HG02642 (cell line): Measurements from ENCODE around the gene RBM12.

Experiments
- ATAC-seq: cut with Tn5 transposase; IDR thresholded peaks from one replicate; pipeline ENCODE4 v1.9.1; 2021; ENCODE audit warnings: mild to moderate bottlenecking; ENCODE audit not compliant: unreplicated experiment, poor library complexity

Gene RBM12

DNA sequence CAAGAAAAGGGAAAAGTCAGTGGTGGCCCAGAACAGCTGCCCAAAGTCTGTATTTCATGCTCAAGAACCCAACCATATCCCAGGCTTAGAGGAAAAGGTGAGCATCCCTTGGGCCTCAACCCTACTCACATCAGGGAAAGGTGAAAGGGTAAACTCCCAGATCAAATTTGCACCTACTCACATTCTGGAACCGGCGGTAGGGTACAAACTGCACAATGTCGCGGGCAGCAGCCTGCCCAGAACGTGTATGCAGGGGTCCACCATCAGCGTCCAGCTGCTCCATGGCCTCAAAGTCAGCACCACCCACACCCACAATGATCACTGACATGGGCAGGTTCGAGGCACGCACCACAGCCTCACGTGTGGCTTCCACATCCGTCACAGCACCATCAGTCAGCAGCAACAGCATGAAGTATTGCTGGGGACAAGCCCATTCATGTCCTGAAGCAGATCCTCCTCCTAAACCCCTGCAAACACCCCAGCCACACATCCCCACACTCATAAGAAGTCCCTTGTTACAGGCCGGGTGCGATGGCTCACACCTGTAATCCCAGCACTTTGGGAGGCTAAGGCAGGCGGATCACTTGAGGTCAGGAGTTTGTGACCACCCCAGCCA lies 38.2 kb downstream of the RBM12 start:
- ATAC-seq = no peak

DNA sequence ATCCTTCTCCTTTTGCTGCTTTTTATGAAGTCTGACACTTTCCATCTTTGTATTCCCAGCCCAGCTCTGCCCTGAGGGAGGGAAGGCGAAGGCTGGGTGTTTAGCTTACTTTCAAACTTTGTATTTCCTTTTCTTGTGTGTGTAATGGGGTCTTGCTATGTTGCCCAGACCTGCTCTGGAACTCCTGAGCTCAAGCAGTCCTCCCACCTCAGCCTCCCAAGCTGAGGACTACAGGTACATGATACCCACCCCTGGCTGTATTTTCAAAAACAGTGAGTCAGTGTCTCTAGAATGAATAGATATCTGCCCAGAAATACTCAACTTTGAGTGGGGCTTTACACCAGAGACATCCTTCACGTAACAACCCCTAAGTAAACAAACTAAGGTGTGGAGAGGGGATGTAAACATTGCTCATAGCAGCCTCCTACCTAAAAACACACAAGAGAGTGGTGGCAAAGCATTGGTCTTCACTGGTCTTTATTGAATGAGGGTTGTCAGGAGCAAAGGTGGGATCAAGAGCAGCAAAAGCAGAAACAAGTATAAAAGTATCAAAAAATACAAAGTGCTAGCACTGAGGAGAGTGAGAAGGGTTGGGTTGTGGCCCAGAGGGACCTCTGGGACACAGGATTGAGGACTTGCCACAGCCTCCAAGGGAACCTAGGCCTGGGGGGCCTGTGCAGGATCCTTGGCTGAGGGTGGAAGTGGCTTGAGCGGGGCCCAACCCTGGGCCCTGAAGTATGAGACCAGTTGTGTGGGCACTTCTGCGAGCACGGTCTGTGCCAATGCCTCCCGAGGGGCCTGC lies 38.9 kb downstream of the RBM12 start:
- ATAC-seq = no peak

DNA sequence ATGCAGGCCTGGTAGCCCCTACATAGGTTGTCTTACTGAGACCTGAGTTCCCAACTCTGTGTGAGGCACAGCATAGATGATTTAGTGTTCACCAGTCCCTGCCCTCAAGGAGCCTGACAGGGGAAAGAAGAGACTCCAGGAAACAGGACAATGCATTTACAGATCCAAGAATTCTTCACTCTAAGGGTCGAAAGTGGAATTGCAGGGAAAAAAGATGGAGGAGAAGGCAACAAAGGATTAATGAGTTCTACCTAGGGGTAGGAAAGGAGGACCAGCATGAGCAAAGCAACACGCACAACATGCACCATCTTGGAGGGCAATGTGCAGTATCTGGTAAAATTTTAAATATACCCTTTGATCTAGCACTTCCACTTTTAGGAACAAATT lies 43.1 kb downstream of the RBM12 start:
- no peak for ATAC-seq

DNA sequence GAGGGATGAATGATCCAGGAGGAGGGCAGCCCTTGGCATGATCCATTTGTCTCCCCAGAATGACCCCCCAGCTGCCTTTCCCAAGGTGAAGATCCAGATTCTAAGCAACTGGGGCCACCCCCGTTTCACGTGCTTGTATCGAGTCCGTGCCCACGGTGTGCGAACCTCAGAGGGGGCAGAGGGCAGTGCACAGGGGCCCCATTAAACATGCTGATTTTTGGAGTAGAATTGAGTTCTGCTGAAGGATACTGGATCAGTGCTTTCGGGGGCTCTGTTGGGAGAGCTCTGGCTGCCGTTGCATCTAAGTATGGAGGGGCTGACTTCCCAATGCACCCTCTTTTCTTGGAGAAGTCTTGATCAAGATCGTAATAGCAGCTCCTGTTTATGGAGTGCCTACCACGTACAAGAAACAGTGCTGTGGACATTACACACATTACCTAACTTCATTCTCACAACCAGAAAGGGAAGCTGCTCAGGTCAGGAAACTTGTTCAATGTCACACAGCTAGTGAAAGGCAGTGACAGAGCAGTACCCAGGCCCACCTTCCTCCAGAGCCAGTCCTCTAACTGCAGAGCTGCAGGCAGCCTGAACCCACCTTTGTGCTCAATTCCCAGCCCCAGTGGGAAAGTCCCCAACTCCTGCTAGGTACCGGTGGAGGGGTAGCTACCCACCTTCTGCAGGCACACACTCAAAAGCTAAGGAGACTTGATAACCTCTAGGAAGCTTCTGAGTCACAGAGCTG lies 43.7 kb downstream of the RBM12 start:
- no peak for ATAC-seq

DNA sequence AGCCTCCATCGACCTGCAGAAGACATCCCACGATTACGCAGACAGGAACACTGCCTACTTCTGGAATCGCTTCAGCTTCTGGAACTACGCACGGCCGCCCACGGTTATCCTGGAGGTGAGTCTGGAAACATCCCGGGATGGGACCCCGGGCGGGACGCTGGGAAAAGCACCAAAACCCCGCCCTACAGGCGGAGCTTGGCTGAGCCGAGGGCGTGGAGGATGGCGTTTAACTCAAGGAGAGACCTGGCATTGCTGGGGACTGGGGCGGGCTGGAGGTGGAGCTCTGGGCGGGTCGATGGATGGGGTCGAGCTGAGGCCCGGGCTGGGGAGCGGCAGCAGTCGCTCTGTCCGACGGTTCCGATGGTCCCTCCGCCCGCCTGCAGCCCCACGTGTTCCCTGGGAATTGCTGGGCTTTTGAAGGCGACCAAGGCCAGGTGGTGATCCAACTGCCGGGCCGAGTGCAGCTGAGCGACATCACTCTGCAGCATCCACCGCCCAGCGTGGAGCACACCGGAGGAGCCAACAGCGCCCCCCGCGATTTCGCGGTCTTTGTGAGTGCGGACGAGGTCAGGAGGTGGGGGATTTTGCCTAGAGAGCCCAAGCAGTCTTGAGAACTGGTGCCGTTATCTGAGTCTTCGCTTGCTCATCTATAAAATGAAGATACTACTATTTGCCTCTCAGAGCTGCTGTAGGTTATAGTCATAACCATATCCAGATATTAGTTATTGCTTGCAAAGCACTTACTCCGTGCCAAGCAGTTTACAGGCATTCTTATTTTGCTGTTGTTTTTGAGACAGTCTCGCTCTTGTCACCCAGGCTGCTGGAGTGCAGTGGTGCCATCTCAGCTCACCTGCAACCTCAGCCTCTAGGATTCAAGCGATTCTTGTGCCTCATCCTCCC lies 45.3 kb downstream of the RBM12 start:
- ATAC-seq = peak; percentile 41

DNA sequence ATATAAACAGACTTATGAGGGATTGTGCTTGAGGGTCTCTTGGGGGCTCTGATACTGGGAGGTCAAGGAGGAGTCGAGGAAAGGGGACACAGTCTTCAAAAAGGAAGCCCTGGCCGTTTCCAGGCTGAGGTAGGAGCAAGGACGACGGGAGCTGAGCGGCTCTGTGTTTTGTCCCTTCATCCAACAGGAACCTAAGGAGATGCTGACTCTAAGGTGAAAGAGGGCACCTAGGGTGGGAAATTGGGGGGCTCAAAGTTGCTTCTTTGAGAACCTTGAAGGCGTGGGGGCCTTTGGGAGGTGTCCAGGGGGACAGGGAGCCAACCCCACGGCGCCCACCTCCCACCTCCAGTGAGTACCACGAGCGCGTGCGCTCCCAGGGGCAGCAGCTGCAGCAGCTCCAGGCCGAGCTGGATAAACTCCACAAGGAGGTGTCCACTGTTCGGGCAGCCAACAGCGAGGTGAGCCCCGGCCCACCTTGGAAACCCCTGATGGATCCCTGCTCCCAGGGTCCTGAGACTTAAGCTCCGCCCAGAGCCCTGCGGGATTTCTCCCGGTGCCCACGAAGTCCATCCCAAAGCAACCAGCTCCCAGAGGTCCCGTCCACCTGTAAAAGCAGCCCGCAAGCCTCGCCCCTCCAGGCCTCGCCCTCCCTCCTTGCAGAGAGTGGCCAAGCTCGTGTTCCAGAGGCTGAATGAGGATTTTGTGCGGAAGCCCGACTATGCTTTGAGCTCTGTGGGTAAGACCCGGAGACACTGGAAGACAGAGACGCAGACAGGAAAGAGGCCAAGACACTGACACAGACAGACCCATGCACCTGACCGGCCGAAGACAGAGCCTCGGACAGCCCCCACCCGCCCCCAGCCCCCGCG lies 46.2 kb downstream of the RBM12 start:
- ATAC-seq = no peak

DNA sequence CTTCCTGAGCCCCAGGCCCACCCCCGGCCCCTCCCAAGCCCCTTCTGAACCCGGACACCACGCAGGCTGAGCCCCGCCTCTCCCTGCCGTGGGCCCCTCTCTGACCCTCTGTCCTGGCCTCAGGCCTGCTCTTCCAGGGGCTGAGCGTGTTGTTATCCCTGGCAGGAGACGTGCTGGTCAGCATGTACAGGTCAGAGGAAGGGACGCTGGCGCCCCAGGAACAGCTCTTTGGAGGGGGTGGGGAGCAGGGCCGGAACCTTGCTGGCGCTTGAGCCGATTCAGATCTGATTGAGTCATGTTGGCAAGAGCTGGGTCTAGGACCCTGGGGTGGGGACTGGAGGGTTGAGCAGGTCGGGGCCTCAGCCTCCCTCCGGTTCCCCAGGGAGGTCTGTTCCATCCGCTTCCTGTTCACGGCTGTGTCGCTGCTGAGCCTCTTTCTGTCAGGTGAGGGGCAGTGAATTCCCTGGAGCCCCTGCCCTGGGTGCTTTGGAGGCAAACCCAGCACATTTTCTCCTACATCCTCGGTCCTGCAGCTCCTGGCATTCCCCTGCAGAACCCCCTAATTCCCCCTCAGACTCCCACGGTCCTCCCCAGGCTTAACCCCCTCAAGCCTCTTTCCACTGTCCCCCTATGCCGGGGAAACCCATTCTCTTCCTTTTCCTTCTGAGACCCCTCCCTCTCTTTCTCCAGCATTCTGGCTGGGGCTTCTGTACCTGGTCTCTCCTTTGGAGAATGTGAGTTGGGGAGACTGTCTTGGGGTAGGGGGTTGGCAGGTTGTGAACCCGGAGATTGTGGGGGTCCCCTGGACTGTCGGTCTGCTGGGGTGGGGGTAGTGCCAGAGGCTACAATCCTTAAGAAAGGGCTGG lies 47.1 kb downstream of the RBM12 start:
- ATAC-seq = no peak

DNA sequence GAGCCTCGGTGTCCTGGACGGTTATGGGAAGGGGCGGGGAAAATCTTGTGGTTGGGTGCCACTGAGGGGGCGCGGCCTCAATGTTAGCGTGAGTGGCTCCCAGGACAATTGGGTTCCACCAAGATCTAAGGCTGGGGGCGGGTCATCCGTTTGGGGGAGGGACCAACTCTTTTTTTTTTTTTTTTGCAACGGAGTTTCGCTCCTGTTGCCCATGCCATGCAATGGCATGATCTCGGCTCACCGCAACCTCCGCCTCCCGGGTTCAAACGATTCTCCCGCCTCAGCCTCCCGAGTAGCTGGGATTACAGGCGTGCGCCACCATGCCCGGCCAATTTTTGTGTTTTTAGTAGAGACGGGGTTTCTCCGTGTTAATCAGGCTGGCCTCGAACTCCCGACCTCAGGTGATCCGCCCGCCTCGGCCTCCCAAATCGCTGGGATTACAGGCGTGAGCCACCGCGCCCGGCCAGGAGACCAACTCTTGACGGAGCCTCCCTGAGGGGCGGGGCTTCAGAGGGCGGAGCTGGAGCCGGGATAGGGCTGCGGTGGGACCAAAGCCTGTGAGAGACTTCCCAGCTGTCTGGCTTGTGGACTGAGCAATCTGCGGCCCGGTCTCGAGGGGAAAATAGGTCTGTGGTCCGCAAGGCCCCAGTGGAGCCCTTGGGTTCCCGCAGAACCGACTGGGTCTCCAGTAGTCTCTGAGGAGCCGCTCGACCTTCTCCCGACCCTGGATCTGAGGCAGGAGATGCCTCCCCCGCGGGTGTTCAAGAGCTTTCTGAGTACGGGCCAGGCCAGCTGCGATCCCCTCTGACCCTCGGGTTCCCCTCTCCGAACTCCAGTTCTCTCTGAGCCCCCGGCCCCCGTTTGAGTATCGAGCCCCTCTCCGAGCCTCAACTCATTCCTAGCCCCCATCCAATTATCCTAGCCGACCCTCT lies 48.0 kb downstream of the RBM12 start:
- ATAC-seq = peak; percentile 27

DNA sequence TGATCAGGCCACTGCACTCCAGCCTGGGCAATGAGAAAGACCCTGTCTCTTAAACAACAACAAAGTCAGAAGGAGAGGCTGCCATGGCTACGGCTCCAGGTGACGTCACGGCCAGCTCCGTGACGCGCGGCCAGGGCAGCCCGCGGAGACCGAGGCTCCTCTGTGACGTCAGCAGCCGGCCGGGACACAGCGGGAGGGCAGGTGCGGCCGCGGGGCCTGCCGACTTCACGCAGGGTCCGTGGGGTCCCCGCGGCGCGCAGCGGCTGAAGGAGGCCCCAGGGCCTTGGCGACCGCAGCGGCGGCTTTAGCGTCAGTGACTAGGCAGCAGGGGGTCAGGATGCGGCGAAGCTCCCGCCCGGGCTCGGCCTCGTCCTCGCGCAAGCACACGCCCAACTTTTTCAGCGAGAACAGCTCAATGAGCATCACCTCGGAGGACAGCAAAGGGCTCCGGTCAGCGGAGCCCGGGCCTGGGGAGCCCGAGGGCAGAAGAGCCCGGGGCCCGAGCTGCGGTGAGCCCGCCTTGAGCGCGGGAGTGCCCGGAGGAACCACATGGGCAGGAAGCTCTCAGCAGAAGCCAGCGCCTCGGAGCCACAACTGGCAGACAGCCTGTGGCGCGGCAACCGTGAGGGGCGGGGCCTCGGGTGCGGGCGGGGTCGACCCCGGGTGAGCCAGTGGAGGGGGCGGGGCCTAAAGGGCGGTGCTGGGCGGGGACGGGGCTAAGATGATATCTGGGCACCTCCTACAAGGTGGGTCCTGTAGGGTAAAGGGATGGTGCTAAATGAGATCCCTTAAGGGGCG lies 48.8 kb downstream of the RBM12 start, which contains the start of gene SPAG4:
SPAG4 (plus strand) TSS at position 163 of the 798 bp plus-strand sequence; CDS start at position 338, 175 bp downstream.
- ATAC-seq = peak; percentile 72

DNA sequence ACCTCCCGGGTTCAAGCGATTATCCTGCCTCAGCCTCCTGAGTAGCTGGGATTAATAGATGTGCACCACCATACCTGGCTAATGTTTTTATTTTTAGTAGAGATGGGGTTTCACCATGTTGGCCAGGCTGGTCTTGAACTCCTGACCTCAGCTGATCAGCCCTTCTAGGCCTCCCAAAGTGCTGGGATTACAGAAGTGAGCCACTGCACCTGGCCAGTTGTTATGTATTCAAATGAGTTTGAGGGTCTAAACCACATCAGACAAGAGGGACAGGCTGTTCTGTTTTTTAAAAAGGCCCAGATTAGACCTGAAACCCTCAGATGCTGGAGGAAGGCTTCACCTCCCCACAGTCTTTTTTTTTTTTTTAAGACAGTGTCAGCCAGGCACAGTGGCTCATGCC lies 53.2 kb downstream of the RBM12 start:
- no peak for ATAC-seq

DNA sequence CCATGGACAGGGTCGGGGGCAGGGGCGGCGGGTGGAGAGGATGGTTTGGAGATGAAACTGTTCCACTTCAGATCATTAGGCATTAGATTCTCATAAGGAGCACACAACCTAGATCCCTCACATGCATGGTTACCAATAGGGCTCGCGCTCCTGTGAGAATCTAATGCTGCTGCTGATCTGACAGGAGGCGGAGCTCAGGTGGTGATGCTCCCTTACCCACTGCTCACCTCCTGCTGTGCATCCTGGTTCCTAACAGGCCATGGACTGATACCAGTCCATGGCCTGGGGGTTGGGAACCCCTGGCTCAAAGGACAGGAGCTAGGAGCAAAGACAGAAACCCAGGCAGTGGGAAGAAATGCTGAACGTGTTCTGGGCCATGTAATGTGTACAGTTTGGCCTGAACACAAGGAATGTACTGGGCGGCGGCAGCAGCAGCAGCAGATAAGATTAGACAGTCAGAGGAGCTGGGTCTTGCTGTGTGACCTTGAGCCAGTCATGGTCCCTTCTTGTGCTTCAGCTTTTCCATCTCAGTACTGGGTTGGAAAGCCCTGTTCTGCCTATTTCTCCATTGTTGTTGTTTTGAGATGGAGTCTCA lies 53.8 kb downstream of the RBM12 start:
- no peak for ATAC-seq

DNA sequence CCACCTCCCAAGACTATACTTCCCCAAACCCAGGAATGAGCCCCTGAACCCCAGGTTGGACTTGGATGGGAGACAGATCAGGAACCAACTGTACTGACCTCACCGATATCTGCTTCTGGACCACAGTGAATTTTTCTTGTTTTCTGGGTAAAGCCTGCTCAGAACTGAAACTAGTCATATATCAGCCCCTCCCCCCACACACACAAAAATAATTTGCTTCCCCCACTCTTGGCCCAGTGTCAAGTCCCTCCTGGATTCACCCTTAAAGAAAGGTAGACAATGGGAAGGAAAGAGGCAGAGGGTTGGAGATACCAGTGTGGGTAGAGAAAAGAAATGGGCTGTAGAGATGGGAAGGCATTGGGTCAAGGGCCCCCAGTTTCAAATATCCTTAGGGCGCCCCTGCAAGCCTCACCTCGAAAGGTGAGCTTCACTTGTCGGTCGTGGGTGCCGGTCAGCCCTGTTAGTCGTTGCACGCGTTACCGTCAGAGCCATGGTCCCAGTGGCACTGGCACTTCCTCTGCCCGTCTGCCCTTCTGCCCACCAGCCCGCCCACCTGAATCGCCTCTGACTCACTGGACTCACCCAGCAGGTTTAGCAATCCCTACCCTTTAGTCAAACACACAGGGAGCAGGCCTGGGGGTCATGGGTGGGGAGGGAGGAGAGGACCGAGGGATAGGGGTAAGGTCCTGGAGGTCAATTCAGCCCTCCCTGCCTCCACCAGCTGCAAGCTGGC lies 57.5 kb downstream of the RBM12 start:
- no peak for ATAC-seq

DNA sequence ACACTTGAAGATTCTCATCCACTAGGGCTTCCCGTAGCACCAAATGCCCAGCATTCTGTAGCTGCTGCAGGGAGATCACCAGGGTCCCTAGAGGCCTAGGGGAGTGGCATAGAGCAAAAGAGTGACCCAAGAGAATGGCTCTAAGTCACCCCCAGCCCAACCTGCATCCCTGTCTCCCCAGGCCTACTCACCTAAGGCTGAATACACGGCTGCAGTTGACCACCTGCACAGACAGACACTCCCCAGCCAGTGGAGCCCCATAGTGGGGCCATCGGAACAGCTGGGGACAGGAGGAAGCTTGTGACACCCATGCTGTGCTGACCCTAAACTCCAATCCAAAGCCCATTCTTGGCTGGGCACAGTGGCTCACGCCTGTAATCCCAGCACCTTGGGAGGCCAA lies 58.6 kb downstream of the RBM12 start:
- ATAC-seq = no peak

DNA sequence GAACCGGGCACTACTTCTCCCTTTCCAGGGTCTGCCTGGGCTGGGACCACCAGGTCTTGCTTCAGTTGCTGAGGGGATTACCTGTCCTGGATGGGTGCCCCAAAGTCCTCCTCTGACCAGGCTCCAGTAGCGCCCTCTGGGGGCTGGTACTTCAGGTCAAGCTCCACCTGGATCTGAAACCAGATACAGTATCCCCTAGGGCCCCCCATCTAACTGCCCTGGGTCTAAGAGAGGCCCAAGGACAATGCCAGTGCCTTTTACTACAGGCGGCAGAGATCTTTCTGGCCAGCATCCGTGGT lies 60.3 kb downstream of the RBM12 start:
- no peak for ATAC-seq

DNA sequence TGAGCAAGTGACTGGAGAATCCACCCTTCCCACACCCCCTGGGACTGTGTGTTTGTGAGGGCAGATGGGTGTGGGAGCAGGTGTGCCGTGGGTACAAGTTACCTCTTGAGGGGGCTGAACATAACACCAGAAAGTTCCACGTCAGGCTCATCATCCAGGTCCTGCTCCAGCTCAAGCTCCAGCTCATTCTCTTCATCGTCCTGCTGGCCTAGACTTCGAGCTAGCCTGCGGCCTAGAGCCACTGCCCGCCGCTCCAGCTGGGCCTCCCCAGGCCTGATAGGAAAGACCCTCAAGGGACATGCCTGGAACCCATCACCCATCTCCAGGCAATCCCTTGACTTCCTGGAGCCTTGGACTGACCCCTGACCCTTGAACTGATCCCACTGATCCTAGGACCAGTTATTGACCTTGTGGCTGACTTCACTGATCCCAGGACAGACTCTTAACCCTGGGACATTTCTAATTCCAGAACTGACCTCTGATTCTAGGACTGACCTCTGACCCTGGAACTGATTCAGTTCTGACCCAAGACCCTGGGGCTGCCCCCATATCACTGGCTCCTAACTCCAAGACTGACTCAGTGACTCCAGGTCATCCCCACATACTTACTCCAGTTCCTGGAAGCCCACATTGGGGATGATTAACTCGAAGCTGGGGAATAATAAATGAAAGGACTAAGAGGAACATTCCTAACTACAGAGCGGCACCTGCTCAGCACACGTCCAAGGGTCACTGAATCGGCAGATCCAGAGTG lies 60.8 kb downstream of the RBM12 start:
- ATAC-seq = no peak
